Panc1 (cell line): ENCODE results near the gene LAMP1.

Source experiments
- CTCF ChIP-seq: fragments of 450-650 bp; IDR thresholded peaks from 2 replicates; pipeline ENCODE4 v1.5.1; 2017; ENCODE audit warnings: mild to moderate bottlenecking
- POLR2AphosphoS5 ChIP-seq: IDR thresholded peaks from 2 replicates; pipeline ENCODE4 v1.6.1; 2012; ENCODE audit warnings: mild to moderate bottlenecking, low read depth, low read length, moderate library complexity

- TF ChIP-seq CTCF (no peak), POLR2AphosphoS5 (no peak)
These were observed 32.7 kb downstream of the LAMP1 start for GRCh38 chr13:113329656-113330312.
